PC-3 (cell line): Measurements from ENCODE around the gene KRTAP12-4. TPM values are rescaled to one million over a fixed set of nuclear protein-coding genes. Genes with fewer than 3 reads are reported as not detected.
"Not testable (repeated sequence)": the region's sequence is repeated elsewhere in the genome, so short reads cannot be mapped to it uniquely, and the experiment has no call there.

Experiments used
- ATAC-seq: fragments of 200-7000 bp; cut with Tn5 transposase; 2 replicates; pipeline ENCODE4 v1.9.1; 2020; ENCODE audit warnings: mild to moderate bottlenecking, moderate library complexity
- BruUV-seq: library from RNA; stranded (reverse); fragments of 400-500 nt; replicated peaks from 2 replicates; lab custom pipeline; 2021; lab: Mats Ljungman, UMichigan
- CTCF ChIA-PET: fragments of 300-600 bp; sonication (Branson Sonifier 250); formaldehyde crosslinking; loops from one replicate; lab custom pipeline; 2022; ENCODE audit warnings: antibody characterized with exemption; lab: Charles Lee
- POLR2A ChIA-PET: fragments of 300-600 bp; sonication (Branson Sonifier 250); formaldehyde crosslinking; loops from one replicate; lab custom pipeline; 2022; ENCODE audit warnings: antibody characterized with exemption; ENCODE audit not compliant: unreplicated experiment; lab: Charles Lee
- DNase-seq: peaks from one replicate; pipeline ENCODE4 v3.0.0-alpha.2; 2015
- H2AFZ ChIP-seq: fragments of 300-600 bp; sonication (generic); 2 replicates; pipeline ENCODE4 v1.6.0; 2016; ENCODE audit warnings: antibody characterized with exemption, low read length
- H3F3A ChIP-seq: fragments of 300-600 bp; sonication (generic); one replicate; pipeline ENCODE4 v1.6.0; 2017; ENCODE audit warnings: antibody characterized with exemption, low read length, control low read depth, mild to moderate bottlenecking; ENCODE audit not compliant: unreplicated experiment
- H3K27ac ChIP-seq: fragments of 300-600 bp; sonication (generic); 2 replicates; pipeline ENCODE4 v1.5.1; 2016; ENCODE audit warnings: mild to moderate bottlenecking, low read length
- H3K27me3 ChIP-seq: fragments of 300-600 bp; sonication (generic); 2 replicates; pipeline ENCODE4 v1.6.1; 2016; ENCODE audit warnings: low read length, mixed read lengths
- H3K36me3 ChIP-seq: fragments of 300-600 bp; sonication (generic); 2 replicates; pipeline ENCODE4 v1.6.1; 2016; ENCODE audit warnings: low read depth, mixed run types, low read length, mixed read lengths
- H3K4me1 ChIP-seq: fragments of 300-600 bp; sonication (generic); 2 replicates; pipeline ENCODE4 v1.5.1; 2016; ENCODE audit warnings: low read length; ENCODE audit not compliant: insufficient read depth
- H3K4me2 ChIP-seq: fragments of 300-600 bp; sonication (generic); 2 replicates; pipeline ENCODE4 v1.6.0; 2016; ENCODE audit warnings: low read length
- H3K4me3 ChIP-seq: fragments of 300-600 bp; sonication (generic); 2 replicates; pipeline ENCODE4 v1.5.1; 2016; ENCODE audit warnings: mild to moderate bottlenecking, low read length, mixed read lengths
- H3K79me2 ChIP-seq: fragments of 300-600 bp; sonication (generic); 2 replicates; pipeline ENCODE4 v1.6.1; 2017; ENCODE audit warnings: low read length, mixed read lengths
- H3K9ac ChIP-seq: fragments of 300-600 bp; sonication (generic); 2 replicates; pipeline ENCODE4 v1.6.0; 2016; ENCODE audit warnings: mild to moderate bottlenecking, low read length
- H3K9me2 ChIP-seq: fragments of 300-600 bp; sonication (generic); replicated peaks from 2 replicates; pipeline ENCODE4 v1.6.1; 2016; ENCODE audit warnings: mixed run types, low read length, mixed read lengths
- H3K9me3 ChIP-seq: fragments of 300-600 bp; sonication (generic); 2 replicates; pipeline ENCODE4 v1.6.1; 2016; ENCODE audit warnings: low read length, mixed read lengths
- H4K20me1 ChIP-seq: fragments of 300-600 bp; sonication (generic); 2 replicates; pipeline ENCODE4 v1.6.1; 2016; ENCODE audit warnings: low read length, mixed read lengths
- EZH2 ChIP-seq: fragments of 300-600 bp; sonication (generic); IDR thresholded peaks from one replicate; pipeline ENCODE4 v1.6.1; 2017; ENCODE audit warnings: antibody characterized with exemption, mild to moderate bottlenecking, low read length; ENCODE audit not compliant: unreplicated experiment
- EZH2phosphoT487 ChIP-seq: fragments of 300-600 bp; sonication (generic); IDR thresholded peaks from 2 replicates; pipeline ENCODE4 v1.6.1; 2018; ENCODE audit warnings: mild to moderate bottlenecking, antibody characterized with exemption, low read length, borderline replicate concordance
- intact Hi-C: fragments of 100-400 bp; cut with micrococcal nuclease; formaldehyde crosslinking; loops from 2 replicates; pipeline ENCODE4 v1.9.0; 2023
- total RNA-seq: library from RNA; depleted of rRNA; stranded (reverse); fragments of >200 nt; gene quantifications from 2 replicates; pipeline ENCODE4 v1.2.3, GENCODE V29; 2014
- TF ChIP-seq, protein P1 (sequence below): fragments of 300-600 bp; sonication (generic); conservative IDR thresholded peaks from 2 replicates; pipeline ENCODE4 v1.5.1; 2017; ENCODE audit warnings: antibody characterized with exemption, low read depth, mild to moderate bottlenecking, low read length

KRTAP12-4 gene
- total RNA-seq, 1 experiment from 2014 or later: not detected

DNA sequence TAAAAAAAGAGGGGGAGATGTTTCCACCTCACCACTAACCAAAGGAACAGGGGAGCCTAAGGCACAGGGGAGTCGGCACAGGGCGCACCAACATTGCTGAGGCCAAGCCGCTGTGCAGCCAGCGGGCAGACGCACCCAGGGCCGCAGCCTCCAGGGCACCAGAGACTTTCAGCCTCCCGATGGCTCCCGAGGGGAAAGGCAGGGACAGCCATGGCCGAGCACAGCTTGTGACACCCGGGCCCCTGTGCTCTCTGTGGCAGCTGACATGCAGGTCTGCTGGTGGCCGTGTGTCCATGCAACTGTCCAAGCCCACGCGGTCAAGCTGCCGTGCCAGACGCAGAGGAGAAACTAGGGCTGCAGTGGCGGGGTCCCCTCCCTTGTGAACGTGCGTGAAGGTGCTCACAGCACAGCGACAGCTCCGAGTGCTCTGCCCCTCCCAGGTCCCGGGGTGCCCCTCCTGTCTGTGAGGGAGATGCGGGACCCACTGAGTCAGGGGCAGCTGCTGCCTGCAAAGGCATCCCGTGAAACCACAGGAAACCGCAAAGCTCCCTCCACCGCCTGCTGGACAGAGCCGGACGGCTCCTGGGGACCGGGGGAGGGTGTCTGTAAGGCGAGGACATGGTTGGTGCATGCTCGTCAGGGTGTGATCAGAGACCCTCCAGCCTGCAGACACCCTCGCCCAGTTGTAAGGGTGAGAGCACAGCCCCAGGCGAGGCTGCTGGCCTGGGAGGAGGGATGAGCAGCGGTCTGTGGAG, 5.7 kb downstream of the KRTAP12-4 start:
- DNase-seq (no peak), ATAC-seq (no peak)
- Histone ChIP-seq H3K9ac (no peak overlapping the region), H3K4me1 (no peaks in the 10 kb centered on the region), H3F3A (no peaks in the 10 kb centered on the region), H3K4me3 (no peak overlapping the region), H3K4me2 (no peak overlapping the region), H3K79me2 (no peaks in the 10 kb centered on the region), H2AFZ (no peak overlapping the region), H3K27ac (no peak overlapping the region), H3K27me3 (no peaks in the 10 kb centered on the region), H4K20me1 (no peaks in the 10 kb centered on the region), H3K36me3 (no peaks in the 10 kb centered on the region), H3K9me2 (no peaks in the 10 kb centered on the region), H3K9me3 (no peaks in the 10 kb centered on the region)
- ChIA-PET CTCF (no interaction called here), POLR2A (no interaction called here)
- TF ChIP-seq, protein P1, sequence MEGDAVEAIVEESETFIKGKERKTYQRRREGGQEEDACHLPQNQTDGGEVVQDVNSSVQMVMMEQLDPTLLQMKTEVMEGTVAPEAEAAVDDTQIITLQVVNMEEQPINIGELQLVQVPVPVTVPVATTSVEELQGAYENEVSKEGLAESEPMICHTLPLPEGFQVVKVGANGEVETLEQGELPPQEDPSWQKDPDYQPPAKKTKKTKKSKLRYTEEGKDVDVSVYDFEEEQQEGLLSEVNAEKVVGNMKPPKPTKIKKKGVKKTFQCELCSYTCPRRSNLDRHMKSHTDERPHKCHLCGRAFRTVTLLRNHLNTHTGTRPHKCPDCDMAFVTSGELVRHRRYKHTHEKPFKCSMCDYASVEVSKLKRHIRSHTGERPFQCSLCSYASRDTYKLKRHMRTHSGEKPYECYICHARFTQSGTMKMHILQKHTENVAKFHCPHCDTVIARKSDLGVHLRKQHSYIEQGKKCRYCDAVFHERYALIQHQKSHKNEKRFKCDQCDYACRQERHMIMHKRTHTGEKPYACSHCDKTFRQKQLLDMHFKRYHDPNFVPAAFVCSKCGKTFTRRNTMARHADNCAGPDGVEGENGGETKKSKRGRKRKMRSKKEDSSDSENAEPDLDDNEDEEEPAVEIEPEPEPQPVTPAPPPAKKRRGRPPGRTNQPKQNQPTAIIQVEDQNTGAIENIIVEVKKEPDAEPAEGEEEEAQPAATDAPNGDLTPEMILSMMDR: no peak
- intact Hi-C loops: no loop called here
- no TSS peak for BruUV-seq

DNA sequence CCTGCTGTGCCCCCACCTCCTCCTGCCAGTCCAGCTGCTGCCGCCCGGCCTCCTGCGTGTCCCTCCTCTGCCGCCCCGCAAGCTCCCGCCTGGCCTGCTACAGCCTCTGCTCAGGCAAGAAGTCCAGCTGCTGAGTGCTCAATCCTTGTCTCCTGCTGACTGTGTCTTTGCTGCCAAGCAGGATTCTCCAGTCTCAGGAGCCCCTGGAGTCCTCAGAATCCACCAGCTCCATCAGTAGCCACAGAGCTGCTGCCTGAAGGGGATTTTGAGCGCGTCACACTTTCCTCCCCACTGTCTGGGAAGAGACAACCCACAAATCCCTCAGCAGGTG, 7.3 kb downstream of the KRTAP12-4 start:
- no peak overlapping the region for H3K4me3 ChIP-seq
- ATAC-seq (no peak), DNase-seq (no peak)
- ChIA-PET POLR2A (no interaction called here), CTCF (no interaction called here)
- no peaks in the 10 kb centered on the region for H3K4me1 ChIP-seq
- H4K20me1 ChIP-seq: no peaks in the 10 kb centered on the region
- H2AFZ ChIP-seq: no peak overlapping the region
- H3K79me2 ChIP-seq: no peaks in the 10 kb centered on the region
- no peak overlapping the region for H3K27ac ChIP-seq
- no peak for TF ChIP-seq EZH2
- TF ChIP-seq EZH2phosphoT487: no peak
- TF ChIP-seq, protein P1: no peak
- H3K27me3 ChIP-seq: no peaks in the 10 kb centered on the region
- H3K9ac ChIP-seq: no peak overlapping the region
- no TSS peak for BruUV-seq
- no peaks in the 10 kb centered on the region for H3K9me2 ChIP-seq
- H3F3A ChIP-seq: no peaks in the 10 kb centered on the region
- H3K36me3 ChIP-seq: no peaks in the 10 kb centered on the region
- no peaks in the 10 kb centered on the region for H3K9me3 ChIP-seq
- intact Hi-C loops: no loop called here
- no peak overlapping the region for H3K4me2 ChIP-seq

DNA sequence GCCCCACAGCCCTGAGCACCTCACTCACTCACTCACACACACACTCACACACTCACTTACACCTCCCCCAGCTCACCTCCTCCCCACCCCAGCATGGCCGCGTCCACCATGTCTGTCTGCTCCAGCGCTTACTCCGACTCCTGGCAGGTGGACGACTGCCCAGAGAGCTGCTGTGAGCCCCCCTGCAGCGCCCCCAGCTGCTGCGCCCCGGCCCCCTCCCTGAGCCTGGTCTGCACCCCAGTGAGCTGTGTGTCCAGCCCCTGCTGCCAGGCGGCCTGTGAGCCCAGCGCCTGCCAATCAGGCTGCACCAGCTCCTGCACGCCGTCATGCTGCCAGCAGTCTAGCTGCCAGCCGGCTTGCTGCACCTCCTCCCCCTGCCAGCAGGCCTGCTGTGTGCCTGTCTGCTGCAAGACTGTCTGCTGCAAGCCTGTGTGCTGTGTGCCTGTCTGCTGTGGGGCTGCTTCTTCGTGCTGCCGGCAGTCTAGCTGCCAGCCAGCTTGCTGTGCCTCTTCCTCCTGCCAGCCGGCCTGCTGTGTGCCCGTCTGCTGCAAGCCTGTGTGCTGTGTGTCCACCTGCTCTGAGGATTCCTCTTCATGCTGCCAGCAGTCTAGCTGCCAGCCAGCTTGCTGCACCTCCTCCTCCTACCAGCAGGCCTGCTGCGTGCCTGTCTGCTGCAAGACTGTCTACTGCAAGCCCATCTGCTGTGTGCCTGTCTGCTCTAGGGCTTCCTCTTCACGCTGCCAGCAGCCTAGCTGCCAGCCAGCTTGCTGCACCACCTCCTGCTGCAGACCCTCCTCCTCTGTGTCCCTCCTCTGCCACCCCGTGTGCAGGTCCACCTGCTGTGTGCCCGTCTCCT, 7.9 kb downstream of the KRTAP12-4 start, which contains the start of gene KRTAP10-11:
TSS of gene KRTAP10-11 (plus strand) at position 49 of the 856 bp plus-strand sequence. CDS start at position 94, 45 bp downstream.
- H3K4me1 ChIP-seq, POLR2A ChIA-PET, H3K4me2 ChIP-seq, BruUV-seq, H3K4me3 ChIP-seq, H3K9me3 ChIP-seq, H3K9me2 ChIP-seq, H3K9ac ChIP-seq, CTCF ChIA-PET, H3K27me3 ChIP-seq, H3F3A ChIP-seq, ATAC-seq, H3K27ac ChIP-seq, H2AFZ ChIP-seq, H3K36me3 ChIP-seq, H3K79me2 ChIP-seq, DNase-seq, H4K20me1 ChIP-seq, intact Hi-C loops: not testable (repeated sequence)
